ENCODE data around the gene OR4S1. TPM values are rescaled to one million over a fixed set of nuclear protein-coding genes. Genes with fewer than 3 reads are reported as not detected.
A peak's percentile ranks its signal among the peaks of the same experiment; 100 is the strongest.
"Not testable (repeated sequence)": the region's sequence is repeated elsewhere in the genome, so short reads cannot be mapped to it uniquely, and the experiment has no call there.

Gene OR4S1
- total RNA-seq (ENCODE audit: low replicate concordance) = not detected in 2 replicates

GRCh38 chr11:48305923-48306322 lies at the start of gene OR4S1:
OR4S1 (plus strand) TSS chr11:48306223; CDS start chr11:48306223, 0 bp downstream.
- no peak for DNase-seq (ENCODE audit: low read depth)
- TF ChIP-seq CTCF (IDR thresholded peaks at IDR 0.05; ENCODE audit: insufficient read depth, low read length) = no peak

GRCh38 chr11:48261600-48261999 lies 44.4 kb upstream of the OR4S1 start:
- no peak for TF ChIP-seq CTCF (IDR thresholded peaks at IDR 0.05; ENCODE audit: insufficient read depth, low read length)
- DNase-seq (ENCODE audit: low read depth) = no peak
- no peak overlapping the region for H3K4me3 ChIP-seq (ENCODE audit: low read depth, low read length)

More at GRCh38 chr11:48305923-48306322, at the start of gene OR4S1:
- H3K4me3 ChIP-seq (ENCODE audit: low read depth, low read length) = no peak within 1 kb of the TSS

GRCh38 chr11:48263423-48263911 lies 42.6 kb upstream of the OR4S1 start, which contains the start of gene OR4X1:
OR4X1 (plus strand) TSS chr11:48263861; CDS start chr11:48263861, 0 bp downstream.
- no peak for DNase-seq (ENCODE audit: low read depth)
- no peak for TF ChIP-seq CTCF (IDR thresholded peaks at IDR 0.05; ENCODE audit: insufficient read depth, low read length)
- no peak within 1 kb of the TSS for H3K4me3 ChIP-seq (ENCODE audit: low read depth, low read length)

GRCh38 chr11:48270621-48271020 lies 35.4 kb upstream of the OR4S1 start:
- no peak for DNase-seq (ENCODE audit: low read depth)
- H3K4me3 ChIP-seq (ENCODE audit: low read depth, low read length) = no peak overlapping the region
- no peak for TF ChIP-seq CTCF (IDR thresholded peaks at IDR 0.05; ENCODE audit: insufficient read depth, low read length)

- no peak for TF ChIP-seq CTCF (IDR thresholded peaks at IDR 0.05; ENCODE audit: insufficient read depth, low read length)
- H3K4me3 ChIP-seq (ENCODE audit: low read depth, low read length) = no peak overlapping the region
- no peak for DNase-seq (ENCODE audit: low read depth)
Observed at GRCh38 chr11:48272606-48273005, 33.4 kb upstream of the OR4S1 start.

- TF ChIP-seq CTCF (IDR thresholded peaks at IDR 0.05; ENCODE audit: insufficient read depth, low read length) = peak; percentile 85
- H3K4me3 ChIP-seq (ENCODE audit: low read depth, low read length) = no peak overlapping the region
- peak; percentile 56 for DNase-seq (ENCODE audit: low read depth)
Observed at GRCh38 chr11:48307760-48308386, 1.9 kb downstream of the OR4S1 start.

GRCh38 chr11:48313590-48313989 lies 7.6 kb downstream of the OR4S1 start:
- not testable (repeated sequence) for H3K4me3 ChIP-seq (ENCODE audit: low read depth, low read length); DNase-seq (ENCODE audit: low read depth)

GRCh38 chr11:48319813-48320212 lies 13.8 kb downstream of the OR4S1 start:
- not testable (repeated sequence) for H3K4me3 ChIP-seq (ENCODE audit: low read depth, low read length); DNase-seq (ENCODE audit: low read depth)

- H3K4me3 ChIP-seq (ENCODE audit: low read depth, low read length) = not testable (repeated sequence)
Observed at GRCh38 chr11:48324620-48325019, 18.6 kb downstream of the OR4S1 start, which contains the start of gene OR4C3. OR4C3 (plus strand) TSS chr11:48324920; CDS start chr11:48325022, 102 bp downstream.

More at GRCh38 chr11:48324620-48325019, 18.6 kb downstream of the OR4S1 start, which contains the start of gene OR4C3:
- DNase-seq (ENCODE audit: low read depth) = not testable (repeated sequence)

All from fibroblast of the aortic adventitia (primary cell).